Measurements from ENCODE around the gene PHACTR1. TPM values are rescaled to one million over a fixed set of nuclear protein-coding genes. Genes with fewer than 3 reads are reported as not detected.

The PHACTR1 gene
- total RNA-seq, 1 experiment from 2014 or later = 15.5 TPM

DNA sequence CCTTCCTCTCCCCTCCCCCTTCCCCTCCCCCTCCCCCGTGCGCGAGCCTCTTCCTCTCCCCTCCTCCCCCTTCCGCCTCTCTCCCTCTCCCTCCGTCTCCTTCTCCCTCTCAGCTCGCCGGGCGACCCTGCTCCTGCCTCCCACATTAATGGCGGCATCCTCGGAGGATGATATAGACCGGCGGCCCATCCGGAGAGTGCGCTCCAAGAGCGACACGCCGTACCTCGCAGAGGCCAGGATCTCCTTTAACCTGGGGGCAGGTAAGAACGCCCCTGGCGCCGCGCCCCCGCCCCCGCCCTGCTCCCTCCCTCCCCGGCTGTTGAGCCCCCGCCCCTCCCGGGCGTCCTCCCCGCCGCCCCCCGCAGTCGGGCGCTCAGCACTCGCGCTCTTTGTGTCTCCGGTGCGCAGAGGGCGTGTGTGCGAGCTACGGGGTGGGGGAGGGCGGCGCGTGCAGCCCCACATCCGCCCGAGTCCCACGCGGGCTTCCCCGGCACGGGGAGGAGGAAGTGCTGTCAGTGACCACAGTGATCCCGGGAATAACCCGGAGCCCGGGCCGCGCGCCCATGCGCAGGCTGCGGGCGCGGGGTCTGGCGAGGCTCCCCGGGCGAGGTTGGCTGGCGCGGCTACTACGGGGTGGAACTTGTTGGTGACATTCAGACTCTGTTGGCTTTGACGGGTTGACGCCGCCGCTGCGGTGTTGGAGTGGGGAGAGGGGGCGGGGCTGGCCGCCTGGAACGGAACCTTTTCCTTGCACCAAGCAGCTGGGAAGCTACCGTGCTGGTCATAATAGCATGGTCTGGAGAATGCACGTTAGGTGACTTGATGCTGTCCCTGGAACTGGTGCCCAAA, 33.2 kb downstream of the PHACTR1 start:
- DNase-seq (ENCODE audit: low spot score) = peak; percentile 76
- Mint-ChIP-seq H3K36me3 (peaks cover 12% of the 10 kb centered on the region), H3K4me1 (peaks cover 38% of the 10 kb centered on the region), H3K27me3 (ENCODE audit: low read depth) (peaks cover 36% of the 10 kb centered on the region), H3K27ac (no peak overlapping the region), H3K4me3 (peak overlapping the region; percentile 89), H3K9me3 (peaks cover 14% of the 10 kb centered on the region)
- TF ChIP-seq, protein P1, sequence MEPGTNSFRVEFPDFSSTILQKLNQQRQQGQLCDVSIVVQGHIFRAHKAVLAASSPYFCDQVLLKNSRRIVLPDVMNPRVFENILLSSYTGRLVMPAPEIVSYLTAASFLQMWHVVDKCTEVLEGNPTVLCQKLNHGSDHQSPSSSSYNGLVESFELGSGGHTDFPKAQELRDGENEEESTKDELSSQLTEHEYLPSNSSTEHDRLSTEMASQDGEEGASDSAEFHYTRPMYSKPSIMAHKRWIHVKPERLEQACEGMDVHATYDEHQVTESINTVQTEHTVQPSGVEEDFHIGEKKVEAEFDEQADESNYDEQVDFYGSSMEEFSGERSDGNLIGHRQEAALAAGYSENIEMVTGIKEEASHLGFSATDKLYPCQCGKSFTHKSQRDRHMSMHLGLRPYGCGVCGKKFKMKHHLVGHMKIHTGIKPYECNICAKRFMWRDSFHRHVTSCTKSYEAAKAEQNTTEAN (CRISPR knock-in tag; IDR thresholded peaks at IDR 0.05) = no peak
- TF ChIP-seq, protein P2, sequence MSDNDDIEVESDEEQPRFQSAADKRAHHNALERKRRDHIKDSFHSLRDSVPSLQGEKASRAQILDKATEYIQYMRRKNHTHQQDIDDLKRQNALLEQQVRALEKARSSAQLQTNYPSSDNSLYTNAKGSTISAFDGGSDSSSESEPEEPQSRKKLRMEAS (CRISPR knock-in tag; IDR thresholded peaks at IDR 0.05) = 0 out of 2 replicates have a peak, but pooled peaks have one; percentile 41
- TF ChIP-seq, protein P3, sequence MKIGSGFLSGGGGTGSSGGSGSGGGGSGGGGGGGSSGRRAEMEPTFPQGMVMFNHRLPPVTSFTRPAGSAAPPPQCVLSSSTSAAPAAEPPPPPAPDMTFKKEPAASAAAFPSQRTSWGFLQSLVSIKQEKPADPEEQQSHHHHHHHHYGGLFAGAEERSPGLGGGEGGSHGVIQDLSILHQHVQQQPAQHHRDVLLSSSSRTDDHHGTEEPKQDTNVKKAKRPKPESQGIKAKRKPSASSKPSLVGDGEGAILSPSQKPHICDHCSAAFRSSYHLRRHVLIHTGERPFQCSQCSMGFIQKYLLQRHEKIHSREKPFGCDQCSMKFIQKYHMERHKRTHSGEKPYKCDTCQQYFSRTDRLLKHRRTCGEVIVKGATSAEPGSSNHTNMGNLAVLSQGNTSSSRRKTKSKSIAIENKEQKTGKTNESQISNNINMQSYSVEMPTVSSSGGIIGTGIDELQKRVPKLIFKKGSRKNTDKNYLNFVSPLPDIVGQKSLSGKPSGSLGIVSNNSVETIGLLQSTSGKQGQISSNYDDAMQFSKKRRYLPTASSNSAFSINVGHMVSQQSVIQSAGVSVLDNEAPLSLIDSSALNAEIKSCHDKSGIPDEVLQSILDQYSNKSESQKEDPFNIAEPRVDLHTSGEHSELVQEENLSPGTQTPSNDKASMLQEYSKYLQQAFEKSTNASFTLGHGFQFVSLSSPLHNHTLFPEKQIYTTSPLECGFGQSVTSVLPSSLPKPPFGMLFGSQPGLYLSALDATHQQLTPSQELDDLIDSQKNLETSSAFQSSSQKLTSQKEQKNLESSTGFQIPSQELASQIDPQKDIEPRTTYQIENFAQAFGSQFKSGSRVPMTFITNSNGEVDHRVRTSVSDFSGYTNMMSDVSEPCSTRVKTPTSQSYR (CRISPR knock-in tag; IDR thresholded peaks at IDR 0.05) = 0 out of 2 replicates have a peak, but pooled peaks have one; percentile 26
- peak; percentile 62 for ATAC-seq
- ChIA-PET CTCF (interaction anchor here (0.6 to 1.7 kb wide), 3 partner anchors 112 to 144 kb away, joined by 4 to 5 read pairs (median 5); no protein-coding TSS in a partner anchor), POLR2A (no interaction called here)

DNA sequence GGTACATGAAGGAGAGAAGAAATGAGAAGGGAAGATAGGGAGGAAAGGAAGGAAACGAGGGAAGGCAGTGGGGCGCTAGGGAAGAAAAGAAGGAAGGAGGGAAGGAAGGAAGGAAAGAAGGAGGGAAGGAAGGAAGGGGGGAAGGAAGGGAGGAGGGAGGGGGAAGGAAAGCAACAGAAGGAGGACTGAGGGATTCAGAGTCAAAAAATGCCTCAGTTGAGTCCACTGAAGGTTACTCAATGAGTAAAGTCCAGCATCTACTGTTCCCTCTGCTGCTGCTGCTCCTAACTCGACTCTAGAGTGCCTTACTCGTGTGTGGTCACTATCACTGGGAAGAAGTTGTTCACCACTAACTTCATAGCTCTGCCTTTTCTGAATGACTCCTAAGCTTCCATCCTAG, 33.8 kb downstream of the PHACTR1 start:
- ChIA-PET POLR2A (no interaction called here), CTCF (interaction anchor here (1.6 kb wide), 1 partner anchor 112 kb away, joined by 5 read pairs; no protein-coding TSS in a partner anchor)
- H3K9me3 Mint-ChIP-seq = peaks cover 7% of the 10 kb centered on the region
- peaks cover 36% of the 10 kb centered on the region for H3K27me3 Mint-ChIP-seq (ENCODE audit: low read depth)
- ATAC-seq (no peak), DNase-seq (ENCODE audit: low spot score) (no peak)
- no peak overlapping the region for H3K27ac Mint-ChIP-seq
- TF ChIP-seq, protein P4, sequence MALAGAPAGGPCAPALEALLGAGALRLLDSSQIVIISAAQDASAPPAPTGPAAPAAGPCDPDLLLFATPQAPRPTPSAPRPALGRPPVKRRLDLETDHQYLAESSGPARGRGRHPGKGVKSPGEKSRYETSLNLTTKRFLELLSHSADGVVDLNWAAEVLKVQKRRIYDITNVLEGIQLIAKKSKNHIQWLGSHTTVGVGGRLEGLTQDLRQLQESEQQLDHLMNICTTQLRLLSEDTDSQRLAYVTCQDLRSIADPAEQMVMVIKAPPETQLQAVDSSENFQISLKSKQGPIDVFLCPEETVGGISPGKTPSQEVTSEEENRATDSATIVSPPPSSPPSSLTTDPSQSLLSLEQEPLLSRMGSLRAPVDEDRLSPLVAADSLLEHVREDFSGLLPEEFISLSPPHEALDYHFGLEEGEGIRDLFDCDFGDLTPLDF (CRISPR knock-in tag; IDR thresholded peaks at IDR 0.05) = no peak
- TF ChIP-seq, protein P5, sequence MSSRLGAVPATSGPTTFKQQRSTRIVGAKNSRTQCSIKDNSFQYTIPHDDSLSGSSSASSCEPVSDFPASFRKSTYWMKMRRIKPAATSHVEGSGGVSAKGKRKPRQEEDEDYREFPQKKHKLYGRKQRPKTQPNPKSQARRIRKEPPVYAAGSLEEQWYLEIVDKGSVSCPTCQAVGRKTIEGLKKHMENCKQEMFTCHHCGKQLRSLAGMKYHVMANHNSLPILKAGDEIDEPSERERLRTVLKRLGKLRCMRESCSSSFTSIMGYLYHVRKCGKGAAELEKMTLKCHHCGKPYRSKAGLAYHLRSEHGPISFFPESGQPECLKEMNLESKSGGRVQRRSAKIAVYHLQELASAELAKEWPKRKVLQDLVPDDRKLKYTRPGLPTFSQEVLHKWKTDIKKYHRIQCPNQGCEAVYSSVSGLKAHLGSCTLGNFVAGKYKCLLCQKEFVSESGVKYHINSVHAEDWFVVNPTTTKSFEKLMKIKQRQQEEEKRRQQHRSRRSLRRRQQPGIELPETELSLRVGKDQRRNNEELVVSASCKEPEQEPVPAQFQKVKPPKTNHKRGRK (CRISPR knock-in tag; IDR thresholded peaks at IDR 0.05; ENCODE audit: borderline replicate concordance) = 0 out of 2 replicates have a peak, but pooled peaks have one; percentile 61
- peaks cover 38% of the 10 kb centered on the region for H3K4me1 Mint-ChIP-seq
- peak overlapping the region; percentile 89 for H3K4me3 Mint-ChIP-seq
- peaks cover 5% of the 10 kb centered on the region for H3K36me3 Mint-ChIP-seq

DNA sequence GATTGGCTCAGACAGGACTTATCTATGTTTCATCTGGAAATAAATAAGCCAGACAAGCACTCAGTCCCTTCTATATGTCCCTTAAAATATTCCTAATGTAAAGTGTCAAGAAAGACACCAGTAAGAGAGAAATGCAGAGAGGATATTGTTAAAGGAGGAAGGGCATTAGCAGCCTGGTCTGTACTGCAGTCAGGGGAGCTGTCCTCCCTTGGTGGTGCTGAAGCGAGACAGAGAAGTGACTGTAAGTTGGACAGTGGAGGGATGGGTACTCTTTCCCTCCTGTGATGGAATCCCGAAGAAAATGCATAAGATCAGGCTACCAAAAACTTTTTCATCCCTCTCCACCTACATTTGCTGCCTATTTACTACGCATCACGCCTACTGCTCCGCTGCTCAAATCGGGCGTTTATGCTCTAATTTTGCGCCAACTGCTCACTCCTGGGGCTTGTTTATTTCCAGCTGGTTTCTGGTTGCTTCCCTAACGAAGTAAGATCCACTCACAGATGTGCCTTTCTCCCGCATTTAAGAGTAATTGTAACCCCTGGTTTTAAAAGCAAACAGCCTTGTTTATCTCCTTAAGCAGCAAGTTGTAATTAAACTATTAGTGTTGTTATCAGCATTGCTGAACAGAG, 35.2 kb downstream of the PHACTR1 start:
- no peaks in the 10 kb centered on the region for H3K36me3 Mint-ChIP-seq
- H3K4me3 Mint-ChIP-seq = no peak overlapping the region
- ATAC-seq = peak; percentile 13; the same call in 1 of the 2 replicates
- no peak overlapping the region for H3K27ac Mint-ChIP-seq
- H3K9me3 Mint-ChIP-seq = no peaks in the 10 kb centered on the region
- H3K27me3 Mint-ChIP-seq (ENCODE audit: low read depth) = peaks cover 27% of the 10 kb centered on the region
- ChIA-PET CTCF (interaction anchor here (1.2 kb wide), 1 partner anchor 12 kb away, joined by 3 read pairs; no protein-coding TSS in a partner anchor), POLR2A (interaction anchor here (0.5 kb wide), 1 partner anchor 884 kb away, joined by 3 read pairs; no protein-coding TSS in a partner anchor)
- peaks cover 43% of the 10 kb centered on the region for H3K4me1 Mint-ChIP-seq
- DNase-seq (ENCODE audit: low spot score) = peak; percentile 86
- TF ChIP-seq, protein P6, sequence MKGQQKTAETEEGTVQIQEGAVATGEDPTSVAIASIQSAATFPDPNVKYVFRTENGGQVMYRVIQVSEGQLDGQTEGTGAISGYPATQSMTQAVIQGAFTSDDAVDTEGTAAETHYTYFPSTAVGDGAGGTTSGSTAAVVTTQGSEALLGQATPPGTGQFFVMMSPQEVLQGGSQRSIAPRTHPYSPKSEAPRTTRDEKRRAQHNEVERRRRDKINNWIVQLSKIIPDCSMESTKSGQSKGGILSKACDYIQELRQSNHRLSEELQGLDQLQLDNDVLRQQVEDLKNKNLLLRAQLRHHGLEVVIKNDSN (CRISPR knock-in tag; IDR thresholded peaks at IDR 0.05) = peak; percentile 59; the same call in 1 of the 2 replicates
- TF ChIP-seq TEAD4 (CRISPR knock-in tag; IDR thresholded peaks at IDR 0.05) (peak; percentile 75; the same call in 1 of the 2 replicates), NFE2L1 (CRISPR knock-in tag; IDR thresholded peaks at IDR 0.05) (peak; percentile 35; the same call in 1 of the 2 replicates), JUN (CRISPR knock-in tag; IDR thresholded peaks at IDR 0.05) (peak; percentile 90), ZNF219 (CRISPR knock-in tag; IDR thresholded peaks at IDR 0.05; ENCODE audit: borderline replicate concordance) (peak; percentile 71; the same call in 1 of the 2 replicates), CREB1 (CRISPR knock-in tag; IDR thresholded peaks at IDR 0.05) (no peak), SMAD4 (CRISPR knock-in tag; IDR thresholded peaks at IDR 0.05) (peak; percentile 78; the same call in 1 of the 2 replicates), TEAD1 (CRISPR knock-in tag; IDR thresholded peaks at IDR 0.05) (0 out of 2 replicates have a peak, but pooled peaks have one; percentile 54), SMAD3 (CRISPR knock-in tag; IDR thresholded peaks at IDR 0.05; ENCODE audit: borderline replicate concordance) (peak; percentile 96), ZNF263 (CRISPR knock-in tag; IDR thresholded peaks at IDR 0.05; ENCODE audit: low read depth) (no peak), PRRX2 (CRISPR knock-in tag; IDR thresholded peaks at IDR 0.05) (no peak), NR3C1 (CRISPR knock-in tag; conservative IDR thresholded peaks at IDR 0.05; ENCODE audit: low read depth) (no peak)
- TF ChIP-seq, protein P7, sequence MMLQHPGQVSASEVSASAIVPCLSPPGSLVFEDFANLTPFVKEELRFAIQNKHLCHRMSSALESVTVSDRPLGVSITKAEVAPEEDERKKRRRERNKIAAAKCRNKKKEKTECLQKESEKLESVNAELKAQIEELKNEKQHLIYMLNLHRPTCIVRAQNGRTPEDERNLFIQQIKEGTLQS (CRISPR knock-in tag; conservative IDR thresholded peaks at IDR 0.05) = no peak
- TF ChIP-seq, protein P2 (CRISPR knock-in tag; IDR thresholded peaks at IDR 0.05) = peak; percentile 40; the same call in 1 of the 2 replicates

Data from WTC11 (cell line).